DOHH2 (cell line): Measurements from ENCODE around the gene CNTN2.

Experiments used
- H3F3A ChIP-seq: fragments of 200-600 bp; sonication (generic), shearing (Covaris generic); 2 replicates; pipeline ENCODE4 v1.6.0; 2016; ENCODE audit warnings: antibody characterized with exemption, mild to moderate bottlenecking; ENCODE audit not compliant: control insufficient read depth, insufficient read depth
- H3K27ac ChIP-seq: fragments of 200-600 bp; sonication (generic); 2 replicates; pipeline ENCODE4 v1.5.1; 2014; ENCODE audit warnings: low read depth, mild to moderate bottlenecking, low read length, moderate library complexity
- H3K27me3 ChIP-seq: fragments of 200-600 bp; sonication (generic); 2 replicates; pipeline ENCODE4 v1.6.1; 2014; ENCODE audit warnings: mild to moderate bottlenecking, low read length, mixed read lengths; ENCODE audit not compliant: control insufficient read depth
- H3K36me3 ChIP-seq: fragments of 200-600 bp; sonication (generic); 2 replicates; pipeline ENCODE4 v1.6.1; 2014; ENCODE audit warnings: mild to moderate bottlenecking, low read length, moderate library complexity, mixed read lengths; ENCODE audit not compliant: control insufficient read depth
- H3K4me1 ChIP-seq: fragments of 200-600 bp; sonication (generic); 2 replicates; pipeline ENCODE4 v1.6.1; 2014; ENCODE audit warnings: mild to moderate bottlenecking, low read length, mixed read lengths; ENCODE audit not compliant: control insufficient read depth
- H3K4me2 ChIP-seq: fragments of 200-600 bp; sonication (generic); 2 replicates; pipeline ENCODE4 v1.6.0; 2014; ENCODE audit warnings: mild to moderate bottlenecking, low read length, moderate library complexity
- H3K4me3 ChIP-seq: fragments of 200-600 bp; sonication (generic); 2 replicates; pipeline ENCODE4 v1.5.1; 2014; ENCODE audit warnings: mild to moderate bottlenecking, low read length, mixed read lengths
- H3K79me2 ChIP-seq: fragments of 200-600 bp; sonication (generic); 2 replicates; pipeline ENCODE4 v1.6.1; 2014; ENCODE audit warnings: mild to moderate bottlenecking, low read length, mixed read lengths; ENCODE audit not compliant: control insufficient read depth
- H3K9me2 ChIP-seq: fragments of 200-600 bp; sonication (generic); replicated peaks from 2 replicates; pipeline ENCODE4 v1.6.1; 2014; ENCODE audit warnings: mild to moderate bottlenecking, low read length, mixed read lengths; ENCODE audit not compliant: control insufficient read depth
- H3K9me3 ChIP-seq: fragments of 200-600 bp; sonication (generic); 2 replicates; pipeline ENCODE4 v1.6.1; 2014; ENCODE audit warnings: antibody characterized with exemption, low read length, mixed read lengths; ENCODE audit not compliant: control insufficient read depth, insufficient read depth
- H4K20me1 ChIP-seq: fragments of 200-600 bp; sonication (generic); 2 replicates; pipeline ENCODE4 v1.6.0; 2014; ENCODE audit warnings: low read depth, mild to moderate bottlenecking, antibody characterized with exemption, low read length, moderate library complexity; ENCODE audit not compliant: control insufficient read depth, insufficient read depth
- CTCF ChIP-seq: fragments of 200-600 bp; sonication (generic); IDR thresholded peaks from one replicate; pipeline ENCODE4 v1.5.1; 2014; ENCODE audit warnings: antibody characterized with exemption, mild to moderate bottlenecking, low read depth, low read length; ENCODE audit not compliant: poor library complexity, severe bottlenecking
- EZH2phosphoT487 ChIP-seq: fragments of 200-600 bp; sonication (generic); IDR thresholded peaks from 2 replicates; pipeline ENCODE4 v1.6.1; 2017; ENCODE audit warnings: borderline replicate concordance, mild to moderate bottlenecking, antibody characterized with exemption, low read length, moderate library complexity, mixed read lengths

Gene CNTN2

GRCh38 chr1:205052690-205053089 is 9.7 kb downstream of the CNTN2 start:
- no peaks in the 10 kb centered on the region for H3K9me3 ChIP-seq
- H3K27me3 ChIP-seq, result peaks cover 9% of the 10 kb centered on the region; the same call in 1 of the 2 replicates
- H3F3A ChIP-seq, result no peaks in the 10 kb centered on the region
- H4K20me1 ChIP-seq, result no peaks in the 10 kb centered on the region
- no peak for TF ChIP-seq CTCF
- no peak for TF ChIP-seq EZH2phosphoT487
- no peaks in the 10 kb centered on the region for H3K4me1 ChIP-seq
- H3K79me2 ChIP-seq, result no peaks in the 10 kb centered on the region
- no peaks in the 10 kb centered on the region for H3K36me3 ChIP-seq
- no peaks in the 10 kb centered on the region for H3K9me2 ChIP-seq
- H3K4me3 ChIP-seq, result no peak overlapping the region
- no peak overlapping the region for H3K4me2 ChIP-seq
- no peak overlapping the region for H3K27ac ChIP-seq

- Histone ChIP-seq H3F3A (no peaks in the 10 kb centered on the region), H3K4me2 (no peak overlapping the region), H3K9me2 (no peaks in the 10 kb centered on the region), H3K27ac (no peak overlapping the region), H3K4me1 (no peaks in the 10 kb centered on the region), H4K20me1 (no peaks in the 10 kb centered on the region), H3K4me3 (no peak overlapping the region), H3K36me3 (no peaks in the 10 kb centered on the region), H3K79me2 (no peaks in the 10 kb centered on the region), H3K9me3 (no peaks in the 10 kb centered on the region), H3K27me3 (peaks cover 9% of the 10 kb centered on the region; the same call in 1 of the 2 replicates)
- TF ChIP-seq EZH2phosphoT487 (no peak), CTCF (no peak)
Measured at GRCh38 chr1:205053296-205053695, 10.3 kb downstream of the CNTN2 start.

- H3K79me2 ChIP-seq, result no peaks in the 10 kb centered on the region
- no peaks in the 10 kb centered on the region for H3K4me1 ChIP-seq
- H3K9me2 ChIP-seq, result no peaks in the 10 kb centered on the region
- no peak overlapping the region for H3K27ac ChIP-seq
- H3K9me3 ChIP-seq, result no peaks in the 10 kb centered on the region
- H3K27me3 ChIP-seq, result peaks cover 9% of the 10 kb centered on the region; the same call in 1 of the 2 replicates
- H3K36me3 ChIP-seq, result no peaks in the 10 kb centered on the region
- H3K4me2 ChIP-seq, result no peak overlapping the region
- no peak overlapping the region for H3K4me3 ChIP-seq
- no peaks in the 10 kb centered on the region for H4K20me1 ChIP-seq
- TF ChIP-seq EZH2phosphoT487 (no peak), CTCF (no peak)
- no peaks in the 10 kb centered on the region for H3F3A ChIP-seq
Measured at GRCh38 chr1:205054013-205054412, 11.0 kb downstream of the CNTN2 start.
